NCI-H446 (cell line): ENCODE data around the gene UBL4A.
A peak's percentile ranks its signal among the peaks of the same experiment; 100 is the strongest.

Experiments
- DNase-seq, 2 experiments: peaks; one replicate each; lab custom pipeline; 2025; lab: John Stamatoyannopoulos, UW

Gene UBL4A

DNA sequence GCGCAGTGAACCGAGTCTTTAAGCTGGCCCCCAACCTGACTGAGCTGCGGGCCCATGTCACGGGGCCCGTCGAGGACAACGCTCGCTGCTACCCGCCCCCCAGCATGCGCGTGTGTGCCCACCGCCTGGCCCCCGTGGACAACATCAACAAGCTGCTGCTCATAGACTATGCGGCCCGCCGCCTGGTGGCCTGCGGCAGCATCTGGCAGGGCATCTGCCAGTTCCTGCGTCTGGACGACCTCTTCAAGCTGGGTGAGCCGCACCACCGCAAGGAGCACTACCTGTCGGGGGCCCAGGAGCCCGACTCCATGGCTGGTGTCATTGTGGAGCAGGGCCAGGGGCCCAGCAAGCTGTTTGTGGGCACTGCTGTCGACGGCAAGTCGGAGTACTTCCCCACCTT, 26.1 kb downstream of the UBL4A start:
- no peak for DNase-seq

DNA sequence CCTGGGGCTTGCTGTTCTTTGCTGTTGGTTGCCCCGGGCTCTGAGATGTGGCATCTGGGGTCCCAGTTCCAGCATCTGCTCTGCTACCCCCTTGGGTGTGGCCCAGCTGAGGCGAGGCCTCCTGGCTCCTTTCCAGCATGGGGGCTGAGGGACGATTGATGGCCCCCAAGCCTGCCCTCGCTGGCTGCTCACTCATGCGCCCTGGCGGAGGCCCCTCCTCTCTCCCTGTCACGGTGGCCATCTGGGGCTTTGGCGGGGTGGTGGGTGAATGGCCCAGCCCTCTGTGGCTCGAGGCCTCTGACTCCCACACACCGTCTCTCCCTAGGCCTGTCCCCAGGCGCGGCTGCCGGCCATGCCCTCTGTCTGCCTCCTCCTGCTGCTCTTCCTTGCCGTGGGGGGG, 26.6 kb downstream of the UBL4A start:
- DNase-seq, result no peak

DNA sequence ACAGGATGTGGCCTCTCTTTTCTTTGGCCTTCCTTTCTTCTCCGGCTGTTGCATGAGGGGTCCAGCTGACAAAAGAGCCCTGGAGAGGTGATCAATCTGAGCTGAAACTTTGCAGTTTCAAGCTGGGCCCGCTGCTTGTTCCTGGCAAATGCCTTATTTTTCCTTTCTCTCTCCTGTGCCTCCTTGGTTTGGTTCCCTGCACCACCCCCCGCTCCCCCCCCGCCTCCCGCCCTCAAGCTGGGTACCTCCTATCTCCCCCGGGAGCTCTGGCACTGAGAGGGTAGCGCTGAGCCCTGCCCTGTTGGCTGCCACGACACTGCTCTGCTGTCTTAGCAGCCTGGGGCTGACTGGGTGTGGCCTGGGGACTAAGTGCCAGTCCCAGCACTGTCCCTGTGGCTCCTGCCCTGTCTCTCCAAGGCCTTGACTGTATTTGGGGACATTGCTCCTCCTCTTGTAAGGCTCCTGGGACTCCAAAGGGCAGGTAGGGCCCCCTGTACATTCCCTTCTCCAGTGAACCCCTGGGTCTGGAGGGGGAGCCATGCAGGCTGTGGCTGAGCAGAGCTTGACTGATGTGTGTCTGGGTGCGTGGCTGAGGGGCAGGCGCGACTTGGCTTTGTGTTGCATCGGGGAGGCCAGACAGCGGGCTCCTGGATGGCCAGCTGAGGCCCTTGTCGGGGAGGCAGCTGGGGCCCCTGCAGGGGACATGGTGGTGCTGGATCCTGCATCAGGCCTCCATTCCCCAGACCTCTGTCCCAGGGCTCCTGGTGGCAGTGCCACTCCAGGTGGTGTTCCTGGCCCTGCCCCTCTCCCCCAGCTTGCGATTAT, 27.2 kb downstream of the UBL4A start:
- peak in 1 of 2 experiments; percentile 30 for DNase-seq

DNA sequence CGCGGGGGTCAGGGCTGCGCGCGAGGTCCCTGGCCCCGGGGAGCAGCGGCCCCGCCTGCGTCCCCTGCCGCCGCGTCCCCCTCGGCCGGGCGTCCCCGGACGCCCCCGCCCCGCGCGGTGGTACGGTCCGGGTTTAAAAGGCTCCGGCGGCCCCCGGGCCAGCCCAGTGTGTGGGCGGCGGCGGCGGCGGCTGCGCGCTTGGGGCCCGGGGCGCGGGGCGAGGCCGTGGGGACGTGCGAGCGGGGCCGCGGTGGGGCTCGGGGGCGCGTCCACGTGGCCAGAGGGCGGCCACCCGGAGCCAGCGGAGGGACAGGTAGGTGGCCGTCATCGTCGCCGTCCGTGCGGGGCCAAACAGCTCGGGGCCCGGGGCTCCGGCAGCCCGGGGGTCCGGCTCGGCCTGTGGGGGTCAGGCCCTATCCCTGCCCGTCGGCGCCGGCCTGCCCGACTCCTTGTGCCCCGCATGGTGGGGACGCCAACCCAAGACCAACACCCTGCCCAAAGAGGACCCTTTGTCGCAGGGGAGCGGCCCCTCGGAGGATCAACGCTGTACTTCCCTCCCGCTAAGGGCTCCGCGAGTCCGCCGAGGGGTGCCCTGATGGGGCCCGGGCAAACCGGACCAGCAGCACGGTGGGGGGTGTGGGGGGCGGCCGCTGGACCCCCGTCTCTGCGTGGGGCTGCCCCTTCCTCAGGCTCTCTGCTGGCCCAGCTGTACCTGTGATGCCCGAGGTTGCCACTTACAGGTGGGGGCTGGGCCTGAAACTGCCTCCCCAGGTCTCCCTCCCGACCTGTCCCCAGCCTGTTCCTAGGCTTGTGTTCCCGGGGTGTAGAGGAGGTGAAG, 28.1 kb downstream of the UBL4A start, which contains the start of gene PLXNA3:
Gene PLXNA3, plus strand, starts transcription at position 166 of the 838 bp plus-strand sequence. CDS start 1,903 bp downstream, outside the sequence.
- peak in 1 of 2 experiments; percentile 47 for DNase-seq

DNA sequence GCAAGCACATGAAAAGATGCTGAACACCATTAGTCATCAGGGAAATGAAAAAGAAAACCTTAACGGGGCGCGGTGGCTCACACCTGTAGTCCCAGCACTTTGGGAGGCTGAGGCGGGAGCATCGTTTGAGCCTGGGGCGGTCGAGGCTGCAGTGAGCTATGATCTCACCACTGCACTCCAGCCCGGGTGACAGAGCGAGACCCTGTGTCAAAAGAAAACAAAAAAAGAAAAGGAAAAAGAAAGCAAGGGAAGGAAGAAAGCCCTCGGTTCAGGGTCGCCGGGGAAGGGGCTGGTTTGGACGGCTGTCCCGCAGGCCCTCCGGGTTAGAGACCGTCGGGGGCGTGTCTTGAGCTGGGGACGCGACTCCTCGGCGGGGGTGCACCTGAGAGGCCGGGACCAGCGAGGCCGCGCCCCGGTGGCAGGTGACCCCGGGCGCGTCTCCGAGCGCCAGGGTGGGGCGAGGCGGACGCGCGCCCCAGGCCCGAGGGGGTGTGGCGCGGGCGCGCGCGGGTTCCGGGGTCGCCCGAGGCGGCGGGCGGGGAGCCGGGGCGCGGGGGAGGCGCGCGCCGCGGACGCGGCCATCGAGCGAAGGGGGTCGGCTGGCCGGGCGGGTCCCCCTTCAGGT, 28.8 kb downstream of the UBL4A start:
- DNase-seq, result peak in 1 of 2 experiments; percentile 47

DNA sequence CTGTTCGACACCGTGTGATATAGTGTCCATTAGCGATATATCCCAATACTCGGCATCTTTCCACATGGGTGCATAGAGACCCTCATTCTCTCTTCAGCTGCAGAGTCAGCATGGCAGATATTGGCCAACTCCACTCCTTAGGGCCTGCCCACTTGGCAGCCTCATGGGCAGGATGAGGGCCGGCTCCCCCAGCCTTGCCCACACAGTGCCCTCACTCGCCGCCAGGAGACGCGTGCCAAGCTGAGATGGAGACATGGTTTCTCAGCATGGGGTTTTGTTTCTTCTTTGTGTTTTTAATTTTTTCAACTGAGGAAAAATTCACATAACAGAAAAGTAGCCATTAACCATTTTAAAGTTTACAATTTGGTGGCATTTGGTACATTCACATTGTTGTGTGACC, 33.6 kb downstream of the UBL4A start:
- DNase-seq, result no peak

DNA sequence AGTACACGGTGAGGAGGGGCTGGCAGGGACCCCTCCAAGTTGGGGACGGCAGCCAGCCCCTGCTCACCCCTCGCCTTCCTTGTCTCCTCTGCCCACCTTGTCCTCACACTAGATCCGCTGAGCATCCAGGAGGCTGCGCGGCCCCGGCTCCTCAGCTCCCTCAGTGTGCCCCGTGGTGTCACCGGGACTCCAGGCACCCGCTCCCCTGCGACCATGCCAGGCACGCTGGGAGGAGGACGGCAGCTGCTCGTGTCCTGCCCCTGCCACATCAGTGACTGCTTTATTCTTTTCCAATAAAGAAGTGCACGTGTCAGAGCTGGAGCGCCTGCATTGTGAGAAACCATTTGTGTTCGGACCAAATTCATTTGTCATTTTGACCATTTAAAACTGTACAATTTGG, 36.1 kb downstream of the UBL4A start:
- no peak for DNase-seq

DNA sequence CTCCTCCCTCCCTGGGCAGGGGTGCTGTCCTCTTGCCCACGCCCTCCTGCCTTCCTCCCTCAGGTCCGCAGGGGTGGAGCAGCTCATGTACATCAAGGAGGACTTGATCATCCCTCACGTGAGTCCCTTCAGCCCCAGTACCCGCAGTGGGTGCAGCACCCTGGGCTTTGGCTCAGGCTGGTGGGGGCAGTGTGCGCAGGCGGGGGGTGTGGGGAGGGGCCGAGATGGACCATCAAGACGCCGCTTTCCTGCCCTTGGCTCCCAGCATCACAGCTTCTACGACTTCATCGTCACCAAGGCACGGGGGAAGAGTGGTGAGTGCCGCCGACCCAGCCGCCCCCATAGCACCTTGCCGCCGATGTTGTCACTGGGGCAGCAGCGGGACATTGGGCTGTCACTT, 36.8 kb downstream of the UBL4A start:
- DNase-seq, result no peak

DNA sequence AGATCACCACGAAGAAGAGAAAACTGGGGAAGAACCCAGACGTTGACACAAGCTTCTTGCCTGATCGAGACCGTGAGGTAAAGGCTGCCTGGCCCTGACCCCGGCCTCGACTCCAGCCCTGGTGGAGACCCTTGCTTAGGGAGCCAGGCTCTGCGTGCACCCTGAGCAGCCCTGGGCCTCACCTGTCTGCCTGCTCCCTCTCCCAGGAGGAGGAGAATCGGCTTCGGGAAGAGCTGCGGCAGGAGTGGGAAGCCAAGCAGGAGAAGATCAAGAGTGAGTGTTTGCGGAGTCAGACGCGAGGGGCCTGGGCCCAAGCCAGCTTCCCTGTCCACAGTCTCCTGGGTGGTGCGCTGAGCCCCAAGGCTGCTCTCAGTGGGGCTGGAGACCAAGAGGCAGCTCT, 37.9 kb downstream of the UBL4A start:
- no peak for DNase-seq

DNA sequence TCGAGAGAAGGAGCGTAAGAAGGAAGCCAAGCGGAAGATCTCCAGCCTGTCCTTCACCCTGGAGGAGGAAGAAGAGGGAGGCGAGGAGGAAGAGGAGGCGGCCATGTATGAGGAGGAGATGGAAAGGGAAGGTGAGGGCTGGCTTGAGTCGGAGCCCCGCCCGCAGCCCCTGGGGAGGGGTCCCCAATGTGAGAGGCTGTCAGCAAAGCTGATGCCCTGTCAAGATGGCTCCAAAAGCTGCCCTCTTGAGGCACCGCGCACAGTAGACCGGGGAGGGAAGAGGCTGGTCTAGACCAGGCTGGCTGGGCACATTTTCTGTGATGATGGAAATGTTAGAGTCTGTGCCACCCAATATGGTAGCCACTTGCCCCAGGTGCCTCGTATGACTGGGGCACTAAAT, 40.0 kb downstream of the UBL4A start:
- DNase-seq, result no peak

DNA sequence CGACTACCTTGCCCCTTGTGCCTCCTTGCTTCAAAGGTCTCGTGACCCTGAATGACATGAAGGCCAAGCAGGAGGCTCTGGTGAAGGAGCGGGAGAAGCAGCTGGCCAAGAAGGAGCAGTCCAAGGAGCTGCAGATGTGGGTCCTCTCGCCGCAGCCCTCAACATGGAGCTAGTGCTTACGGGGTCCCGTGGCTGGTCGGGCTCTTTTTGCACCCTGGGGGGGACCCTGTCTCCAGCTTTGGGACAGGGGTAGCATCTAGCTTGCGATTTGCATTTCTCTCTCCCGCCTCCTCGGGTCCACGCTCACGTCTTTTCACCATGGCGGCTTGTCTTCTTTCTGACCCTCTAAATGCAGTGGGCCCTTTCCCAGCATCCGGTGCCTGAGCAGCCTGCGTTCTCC, 40.6 kb downstream of the UBL4A start:
- no peak for DNase-seq

DNA sequence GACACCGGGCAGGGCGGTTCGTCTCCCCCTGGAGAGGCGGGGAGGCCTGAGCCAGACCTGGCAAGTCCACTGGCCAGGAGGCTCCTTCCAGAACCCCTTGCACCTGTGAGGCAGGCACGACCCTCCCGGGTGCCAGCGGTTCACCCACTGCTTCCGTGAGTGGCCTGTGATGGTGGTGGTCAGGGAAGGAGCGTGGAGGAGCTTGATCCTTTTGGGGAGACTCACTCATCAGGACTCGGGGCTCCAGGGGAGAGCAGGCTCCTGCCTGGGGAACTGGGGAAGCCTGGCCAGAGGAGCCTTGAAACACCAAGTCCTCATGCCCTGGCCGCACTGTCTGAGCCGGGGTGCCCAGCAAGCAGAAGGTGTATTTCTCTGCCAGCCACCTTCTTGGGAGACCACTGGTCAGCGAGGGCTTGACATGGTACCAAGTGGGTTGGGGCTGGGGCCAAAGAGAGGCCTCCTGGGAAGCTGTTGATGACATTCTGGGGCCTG, 41.6 kb downstream of the UBL4A start:
- DNase-seq, result no peak

DNA sequence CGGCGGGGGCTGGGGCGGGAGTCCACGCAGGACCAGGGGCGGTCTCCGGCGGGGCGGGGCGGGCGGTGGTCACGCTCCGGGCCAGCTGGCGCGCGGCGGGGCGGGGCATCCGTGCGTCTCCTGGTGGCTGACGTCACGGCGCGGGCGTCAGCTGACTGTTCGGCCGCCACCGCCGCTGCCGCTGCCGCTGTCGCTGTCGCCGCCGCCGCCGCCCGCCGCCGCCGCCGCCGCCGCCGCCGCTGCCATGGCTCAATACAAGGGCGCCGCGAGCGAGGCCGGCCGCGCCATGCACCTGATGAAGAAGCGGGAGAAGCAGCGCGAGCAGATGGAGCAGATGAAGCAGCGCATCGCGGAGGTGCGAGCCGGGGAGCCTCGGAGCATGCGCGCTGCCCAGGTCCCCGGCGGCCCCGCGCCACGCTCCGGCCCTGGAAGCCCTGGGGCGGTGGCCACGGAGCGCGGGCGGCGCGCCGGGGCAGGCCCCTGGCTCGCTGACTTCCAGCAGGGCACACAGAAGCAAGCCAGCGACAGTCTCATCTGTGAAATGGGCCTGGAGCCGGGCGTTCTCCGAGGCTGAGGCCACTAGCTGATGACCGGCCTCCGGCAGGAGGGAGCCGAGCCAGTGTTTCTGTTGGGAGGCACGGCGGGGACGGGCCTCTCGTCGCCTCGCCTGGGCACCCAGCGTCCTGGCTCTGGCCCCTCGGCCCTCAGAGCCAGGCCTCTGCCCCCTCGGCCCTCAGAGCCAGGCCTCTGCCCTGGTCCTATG, 42.2 kb downstream of the UBL4A start, which contains the start of gene FAM50A:
Gene FAM50A, plus strand, starts transcription at position 150 of the 763 bp plus-strand sequence. Its CDS starts 95 bp downstream, at position 245.
- DNase-seq, result peak; percentile 2 to 67

DNA sequence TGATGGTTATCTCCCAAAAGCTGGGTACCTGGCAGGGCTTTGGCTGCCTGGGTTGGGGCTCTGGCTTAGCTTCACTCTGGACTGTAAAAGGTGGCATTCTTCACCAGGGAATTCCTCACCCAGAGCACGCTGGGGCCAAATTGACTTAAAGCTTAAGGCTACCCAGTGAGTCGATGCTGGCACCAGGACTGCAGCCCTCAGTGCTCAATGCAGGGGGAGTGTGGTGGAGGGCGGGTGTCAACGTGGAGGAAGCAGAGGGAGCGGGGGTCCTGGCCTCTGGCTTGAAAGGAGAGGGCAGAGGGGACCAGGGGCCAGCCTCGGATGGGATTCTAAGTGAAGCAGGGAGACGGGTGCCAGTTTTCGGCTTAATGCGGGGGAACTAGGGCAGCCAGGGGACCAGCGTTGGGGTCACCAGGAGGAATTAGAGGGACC, 42.9 kb downstream of the UBL4A start:
- no peak for DNase-seq

DNA sequence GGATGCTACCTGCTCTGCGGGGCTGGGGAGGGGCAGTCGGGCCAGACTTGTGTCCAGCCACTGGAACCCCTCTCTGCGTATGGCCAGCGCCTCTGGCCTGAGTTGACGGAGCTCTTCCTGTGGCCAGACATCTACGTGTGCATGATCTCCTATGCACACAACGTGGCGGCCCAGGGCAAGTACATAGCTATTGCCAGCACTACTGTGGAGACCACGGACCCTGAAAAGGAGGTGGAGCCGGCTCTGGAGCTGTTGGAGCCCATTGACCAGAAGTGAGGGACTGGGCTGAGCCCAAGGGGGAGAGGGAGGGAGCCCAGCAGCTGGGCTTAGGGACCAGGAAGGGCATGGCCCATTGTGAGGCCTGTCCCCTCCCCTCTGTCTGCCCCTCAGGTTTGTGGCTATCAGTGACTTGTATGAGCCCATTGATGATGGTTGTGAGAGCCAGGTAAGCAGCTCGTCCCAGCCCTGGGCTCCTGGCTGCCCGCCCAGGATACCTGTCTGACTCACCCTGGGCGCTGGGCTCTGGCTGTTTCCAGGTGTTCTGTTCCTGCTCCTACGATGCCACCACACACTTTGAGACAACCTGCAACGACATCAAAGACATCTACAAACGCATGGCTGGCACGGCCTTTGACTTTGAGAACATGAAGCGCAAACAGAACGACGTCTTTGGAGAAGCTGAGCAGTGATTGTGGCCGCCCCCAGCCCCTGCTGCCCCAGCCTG, 44.3 kb downstream of the UBL4A start:
- DNase-seq, result no peak

DNA sequence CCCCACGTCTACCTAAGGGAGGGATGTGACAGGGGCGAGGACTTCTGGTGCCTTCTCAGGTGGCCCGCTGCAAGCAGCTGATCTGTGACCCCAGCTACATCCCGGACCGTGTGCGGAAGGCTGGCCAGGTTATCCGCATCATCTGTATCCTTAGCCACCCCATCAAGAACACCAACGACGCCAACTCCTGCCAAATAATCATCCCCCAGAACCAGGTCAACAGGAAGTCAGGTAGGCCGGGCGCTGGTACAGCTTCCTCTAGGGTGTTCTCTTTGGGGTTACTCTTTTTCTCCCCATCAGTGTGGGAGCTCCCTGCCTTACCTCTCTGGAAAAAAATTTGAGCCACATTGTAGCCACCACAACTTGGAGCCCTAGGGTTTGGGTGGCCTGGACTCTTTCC, 44.9 kb downstream of the UBL4A start:
- no peak for DNase-seq

DNA sequence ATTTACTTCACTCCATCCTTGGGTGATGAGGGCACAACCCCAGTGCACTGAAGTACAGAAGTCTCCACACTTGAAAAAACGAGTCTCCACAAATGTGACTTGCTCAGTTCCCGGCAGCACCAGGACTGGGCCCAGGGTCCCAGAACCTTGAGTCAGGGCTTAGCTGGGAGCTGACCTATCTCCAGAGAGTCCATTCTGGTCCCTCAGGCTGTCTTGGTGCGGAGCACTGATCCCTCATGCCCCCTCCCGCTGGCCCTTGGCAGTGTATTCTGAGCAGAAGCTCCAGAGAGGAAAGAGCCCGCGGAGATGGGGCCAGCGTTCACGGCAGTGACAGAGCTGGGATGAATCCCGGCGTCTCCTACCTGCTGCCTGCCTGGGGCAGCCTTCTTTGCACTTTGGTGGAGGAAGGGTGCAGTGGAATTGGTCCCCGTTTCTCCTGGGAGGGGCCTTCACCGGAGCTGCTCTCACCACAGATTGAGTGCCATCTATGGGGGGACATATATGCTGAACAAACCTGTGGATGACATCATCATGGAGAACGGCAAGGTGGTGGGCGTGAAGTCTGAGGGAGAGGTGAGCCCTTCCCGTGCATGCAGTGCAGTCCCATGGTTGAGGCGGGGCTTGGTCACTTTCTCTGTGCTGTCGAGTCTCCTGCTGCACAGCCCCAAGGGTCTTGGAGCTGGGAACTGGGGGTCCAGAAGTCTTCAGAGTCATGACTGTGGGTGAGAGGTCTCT, 45.6 kb downstream of the UBL4A start:
- DNase-seq, result no peak

DNA sequence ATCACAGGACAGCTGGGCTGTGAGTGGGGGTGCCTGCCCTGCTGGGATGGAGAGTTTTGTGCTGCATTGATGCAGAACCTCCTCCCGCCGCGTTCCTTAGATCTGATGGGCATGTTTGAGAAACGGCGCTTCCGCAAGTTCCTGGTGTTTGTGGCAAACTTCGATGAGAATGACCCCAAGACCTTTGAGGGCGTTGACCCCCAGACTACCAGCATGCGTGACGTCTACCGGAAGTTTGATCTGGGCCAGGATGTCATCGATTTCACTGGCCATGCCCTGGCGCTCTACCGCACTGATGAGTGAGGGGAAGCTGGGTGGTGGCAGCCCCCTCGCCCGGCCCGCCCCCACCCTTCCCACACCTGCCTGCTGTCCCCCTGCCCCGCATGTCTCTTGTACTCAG, 46.6 kb downstream of the UBL4A start:
- DNase-seq, result no peak

DNA sequence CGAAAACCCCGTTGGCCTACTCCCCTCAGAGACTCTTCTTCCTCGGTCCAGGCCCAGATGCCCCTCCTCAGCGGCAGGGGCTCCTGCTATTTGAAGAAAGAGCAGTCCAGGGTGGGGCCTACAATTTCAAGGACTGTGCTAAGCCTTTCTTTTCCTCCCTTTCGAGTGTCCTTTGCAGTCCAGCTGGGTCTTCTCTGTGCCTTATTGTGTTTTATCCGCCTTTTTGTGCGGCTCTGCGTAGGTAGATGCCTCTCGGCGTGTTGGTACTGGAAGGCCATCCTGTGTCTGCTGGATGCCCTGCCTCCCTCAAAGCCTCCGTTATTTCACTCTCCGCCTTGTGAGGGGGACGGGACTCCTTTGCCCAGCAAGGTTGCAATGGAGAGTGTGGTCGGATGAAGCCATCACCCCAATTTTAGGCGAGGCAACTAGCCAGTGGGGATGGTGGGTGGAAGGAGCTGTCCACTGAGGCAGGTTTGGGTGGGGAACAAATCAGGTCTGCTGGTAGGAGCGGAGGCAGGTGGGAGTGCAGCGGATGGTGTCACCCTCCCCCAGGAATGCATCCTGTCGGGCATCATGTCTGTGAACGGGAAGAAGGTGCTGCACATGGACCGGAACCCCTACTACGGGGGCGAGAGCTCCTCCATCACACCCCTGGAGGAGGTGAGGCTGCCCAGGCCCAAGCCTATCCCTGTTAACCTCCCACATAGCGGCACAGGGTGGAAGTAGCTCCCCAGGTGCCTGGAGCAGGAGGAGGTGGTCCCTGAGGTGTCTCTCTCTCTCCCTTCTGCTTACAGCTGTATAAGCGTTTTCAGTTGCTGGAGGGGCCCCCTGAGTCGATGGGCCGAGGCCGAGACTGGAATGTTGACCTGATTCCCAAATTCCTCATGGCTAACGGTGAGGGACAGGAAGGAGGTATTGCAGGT, 48.2 kb downstream of the UBL4A start:
- no peak for DNase-seq
